ENCODE data around the gene RIMBP2.

RIMBP2 gene

GRCh38 chr12:130680451-130680990, 35.6 kb downstream of the RIMBP2 start:
- DNase-seq (ENCODE audit: low spot score) = no peak

- no peak for DNase-seq (ENCODE audit: low spot score)
Observed at GRCh38 chr12:130677957-130678558, 38.0 kb downstream of the RIMBP2 start.

- DNase-seq (ENCODE audit: low spot score) = no peak
Observed at GRCh38 chr12:130675791-130676190, 40.3 kb downstream of the RIMBP2 start.

- DNase-seq (ENCODE audit: low spot score) = no peak
Observed at GRCh38 chr12:130675121-130675520, 41.0 kb downstream of the RIMBP2 start.

GRCh38 chr12:130674676-130675075, 41.4 kb downstream of the RIMBP2 start:
- no peak for DNase-seq (ENCODE audit: low spot score)

- DNase-seq (ENCODE audit: low spot score) = no peak
Observed at GRCh38 chr12:130673036-130673705, 42.9 kb downstream of the RIMBP2 start.

GRCh38 chr12:130672089-130672820, 43.8 kb downstream of the RIMBP2 start:
- no peak for DNase-seq (ENCODE audit: low spot score)

GRCh38 chr12:130671556-130671955, 44.5 kb downstream of the RIMBP2 start:
- no peak for DNase-seq (ENCODE audit: low spot score)

GRCh38 chr12:130669797-130670196, 46.3 kb downstream of the RIMBP2 start:
- no peak for DNase-seq (ENCODE audit: low spot score)

GRCh38 chr12:130669205-130669557, 46.9 kb downstream of the RIMBP2 start:
- no peak for DNase-seq (ENCODE audit: low spot score)

GRCh38 chr12:130668286-130669204, 47.6 kb downstream of the RIMBP2 start:
- DNase-seq (ENCODE audit: low spot score) = no peak

- no peak for DNase-seq (ENCODE audit: low spot score)
Observed at GRCh38 chr12:130667421-130667960, 48.6 kb downstream of the RIMBP2 start.

GRCh38 chr12:130666645-130667044, 49.5 kb downstream of the RIMBP2 start:
- no peak for DNase-seq (ENCODE audit: low spot score)

GRCh38 chr12:130665753-130666152, 50.3 kb downstream of the RIMBP2 start:
- DNase-seq (ENCODE audit: low spot score) = no peak

GRCh38 chr12:130664772-130665171, 51.3 kb downstream of the RIMBP2 start:
- no peak for DNase-seq (ENCODE audit: low spot score)

- no peak for DNase-seq (ENCODE audit: low spot score)
Observed at GRCh38 chr12:130664252-130664651, 51.8 kb downstream of the RIMBP2 start.

GRCh38 chr12:130663514-130663913, 52.6 kb downstream of the RIMBP2 start:
- DNase-seq (ENCODE audit: low spot score) = no peak

GRCh38 chr12:130661486-130662255, 54.4 kb downstream of the RIMBP2 start:
- no peak for DNase-seq (ENCODE audit: low spot score)

GRCh38 chr12:130661059-130661458, 55.0 kb downstream of the RIMBP2 start:
- DNase-seq (ENCODE audit: low spot score) = no peak

GRCh38 chr12:130658145-130658911, 57.8 kb downstream of the RIMBP2 start:
- no peak for DNase-seq (ENCODE audit: low spot score)
